Neural cell (in vitro differentiated cells): ENCODE measurements around the gene WFDC2. TPM values are rescaled to one million over a fixed set of nuclear protein-coding genes. Genes with fewer than 3 reads are reported as not detected.

Experiments
- H2AFZ ChIP-seq: fragments of 200-600, 300-800 bp; sonication (generic), shearing (Covaris generic); 2 replicates; pipeline ENCODE4 v1.6.0; 2014; ENCODE audit warnings: low read depth, mild to moderate bottlenecking, antibody characterized with exemption, low read length, moderate library complexity
- H3F3A ChIP-seq: fragments of 200-600 bp; shearing (Covaris generic); 2 replicates; pipeline ENCODE4 v1.6.1; 2016; ENCODE audit warnings: mild to moderate bottlenecking, moderate library complexity, mixed read lengths, antibody characterized with exemption, low read length; ENCODE audit not compliant: insufficient read depth, poor library complexity, severe bottlenecking
- H3K27ac ChIP-seq: fragments of 200-600, 300-800 bp; sonication (generic), shearing (Covaris generic); 2 replicates; pipeline ENCODE4 v1.5.1; 2014; ENCODE audit warnings: mild to moderate bottlenecking, low read length, moderate library complexity
- H3K27me3 ChIP-seq: fragments of 300-800, 200-600 bp; sonication (generic), shearing (Covaris generic); 2 replicates; pipeline ENCODE4 v1.6.0; 2014; ENCODE audit warnings: mild to moderate bottlenecking, low read depth, low read length, moderate library complexity; ENCODE audit not compliant: insufficient read depth
- H3K36me3 ChIP-seq: fragments of 300-800, 200-600 bp; sonication (generic), shearing (Covaris generic); 2 replicates; pipeline ENCODE4 v1.5.1; 2014; ENCODE audit warnings: mild to moderate bottlenecking, antibody characterized with exemption, low read length, moderate library complexity; ENCODE audit not compliant: insufficient read depth
- H3K4me2 ChIP-seq: fragments of 300-800, 200-600 bp; sonication (generic), shearing (Covaris generic); 2 replicates; pipeline ENCODE4 v1.6.0; 2014; ENCODE audit warnings: mild to moderate bottlenecking, low read length
- H3K4me3 ChIP-seq: fragments of 300-800, 200-600 bp; sonication (generic), shearing (Covaris generic); 2 replicates; pipeline ENCODE4 v1.5.1; 2014; ENCODE audit warnings: mild to moderate bottlenecking, low read length, moderate library complexity
- H3K79me2 ChIP-seq: fragments of 200-600 bp; shearing (Covaris generic); replicated peaks from 2 replicates; pipeline ENCODE4 v1.6.0; 2014; ENCODE audit warnings: mild to moderate bottlenecking, low read length, moderate library complexity; ENCODE audit not compliant: insufficient read depth
- H3K9ac ChIP-seq: fragments of 300-800, 200-600 bp; sonication (generic), shearing (Covaris generic); 2 replicates; pipeline ENCODE4 v1.6.1; 2016; ENCODE audit warnings: mild to moderate bottlenecking, low read length, mixed read lengths
- H3K9me2 ChIP-seq: fragments of 200-600 bp; shearing (Covaris generic); 2 replicates; pipeline ENCODE4 v1.6.1; 2016; ENCODE audit warnings: mild to moderate bottlenecking, low read length, mixed read lengths; ENCODE audit not compliant: insufficient read depth
- H3K9me3 ChIP-seq: fragments of 200-600, 300-800 bp; sonication (generic), shearing (Covaris generic); 2 replicates; pipeline ENCODE4 v1.6.1; 2016; ENCODE audit warnings: mild to moderate bottlenecking, mixed run types, low read length, moderate library complexity, mixed read lengths
- H4K20me1 ChIP-seq: fragments of 200-600 bp; shearing (Covaris generic); 2 replicates; pipeline ENCODE4 v1.6.1; 2016; ENCODE audit warnings: mild to moderate bottlenecking, mixed run types; ENCODE audit not compliant: insufficient read depth
- CTCF ChIP-seq: fragments of 450-650 bp; IDR thresholded peaks from 2 replicates; pipeline ENCODE4 v1.5.1; 2014; ENCODE audit warnings: antibody characterized with exemption, mild to moderate bottlenecking, moderate library complexity; ENCODE audit not compliant: poor library complexity, severe bottlenecking
- EP300 ChIP-seq: fragments of 450-650 bp; conservative IDR thresholded peaks from 2 replicates; pipeline ENCODE4 v1.6.1; 2014; ENCODE audit warnings: antibody characterized with exemption, mild to moderate bottlenecking, moderate library complexity; ENCODE audit not compliant: poor library complexity, severe bottlenecking
- EZH2 ChIP-seq: fragments of 200-600, 300-800 bp; shearing (Covaris generic), sonication (generic); IDR thresholded peaks from 2 replicates; pipeline ENCODE4 v1.6.1; 2014; ENCODE audit warnings: antibody characterized with exemption, low read length, borderline replicate concordance, mild to moderate bottlenecking; ENCODE audit not compliant: insufficient read depth, poor library complexity, severe bottlenecking
- MXI1 ChIP-seq: fragments of 450-650 bp; conservative IDR thresholded peaks from 2 replicates; pipeline ENCODE4 v1.6.1; 2014; ENCODE audit warnings: antibody characterized with exemption, mild to moderate bottlenecking; ENCODE audit not compliant: poor library complexity, severe bottlenecking
- POLR2AphosphoS5 ChIP-seq: IDR thresholded peaks from 2 replicates; pipeline ENCODE4 v1.6.1; 2012
- RAD21 ChIP-seq: fragments of 450-650 bp; conservative IDR thresholded peaks from 2 replicates; pipeline ENCODE4 v1.6.1; 2014; ENCODE audit warnings: antibody characterized with exemption, mild to moderate bottlenecking, moderate library complexity
- REST ChIP-seq: IDR thresholded peaks from 2 replicates; pipeline ENCODE4 v1.6.1; 2012; ENCODE audit warnings: borderline replicate concordance
- SMC3 ChIP-seq: fragments of 450-650 bp; conservative IDR thresholded peaks from 2 replicates; pipeline ENCODE4 v1.6.1; 2014; ENCODE audit warnings: antibody characterized with exemption, mild to moderate bottlenecking, moderate library complexity; ENCODE audit not compliant: poor library complexity
- TAF1 ChIP-seq: IDR thresholded peaks from 2 replicates; pipeline ENCODE4 v1.6.1; 2012; ENCODE audit warnings: low read depth
- polyA plus RNA-seq: library from polyadenylated mRNA; depleted of rRNA; stranded (reverse); fragments of >200 nt; gene quantifications from 2 replicates; pipeline ENCODE4 v1.2.3, GENCODE V29; 2014

The WFDC2 gene
- polyA plus RNA-seq, 1 donor from 2014 or later = not detected

- H3K4me3 ChIP-seq = no peak overlapping the region
- no peaks in the 10 kb centered on the region for H3K9me3 ChIP-seq
- H3K36me3 ChIP-seq = no peaks in the 10 kb centered on the region
- H2AFZ ChIP-seq = no peak overlapping the region
- no peaks in the 10 kb centered on the region for H4K20me1 ChIP-seq
- no peak overlapping the region for H3K9ac ChIP-seq
- H3K79me2 ChIP-seq = no peaks in the 10 kb centered on the region
- H3K4me2 ChIP-seq = no peak overlapping the region
- TF ChIP-seq RAD21 (no peak), EP300 (no peak), EZH2 (no peak), REST (no peak), CTCF (no peak), MXI1 (no peak), TAF1 (no peak), SMC3 (no peak), POLR2AphosphoS5 (no peak)
- no peaks in the 10 kb centered on the region for H3K9me2 ChIP-seq
- no peaks in the 10 kb centered on the region for H3F3A ChIP-seq
- H3K27ac ChIP-seq = no peak overlapping the region
- H3K27me3 ChIP-seq = peaks cover 30% of the 10 kb centered on the region
Observed at GRCh38 chr20:45467172-45467571, 2.4 kb upstream of the WFDC2 start.

- Histone ChIP-seq H3K4me3 (no peak overlapping the region), H2AFZ (no peak overlapping the region), H4K20me1 (no peaks in the 10 kb centered on the region), H3K27ac (no peak overlapping the region), H3K9me3 (no peaks in the 10 kb centered on the region), H3K79me2 (no peaks in the 10 kb centered on the region), H3K27me3 (peaks cover 30% of the 10 kb centered on the region), H3K9ac (no peak overlapping the region), H3F3A (no peaks in the 10 kb centered on the region), H3K36me3 (no peaks in the 10 kb centered on the region), H3K9me2 (no peaks in the 10 kb centered on the region), H3K4me2 (no peak overlapping the region)
- TF ChIP-seq REST (no peak), EZH2 (no peak), RAD21 (no peak)
Observed at GRCh38 chr20:45467861-45468260, 1.7 kb upstream of the WFDC2 start.
